GM18861 (cell line): ENCODE results near the gene IFT22.
"Not testable (repeated sequence)": the region's sequence is repeated elsewhere in the genome, so short reads cannot be mapped to it uniquely, and the experiment has no call there.

ENCODE experiments used
- ATAC-seq: cut with Tn5 transposase; IDR thresholded peaks from one replicate; pipeline ENCODE4 v1.9.1; 2021; ENCODE audit not compliant: unreplicated experiment

Gene IFT22

DNA sequence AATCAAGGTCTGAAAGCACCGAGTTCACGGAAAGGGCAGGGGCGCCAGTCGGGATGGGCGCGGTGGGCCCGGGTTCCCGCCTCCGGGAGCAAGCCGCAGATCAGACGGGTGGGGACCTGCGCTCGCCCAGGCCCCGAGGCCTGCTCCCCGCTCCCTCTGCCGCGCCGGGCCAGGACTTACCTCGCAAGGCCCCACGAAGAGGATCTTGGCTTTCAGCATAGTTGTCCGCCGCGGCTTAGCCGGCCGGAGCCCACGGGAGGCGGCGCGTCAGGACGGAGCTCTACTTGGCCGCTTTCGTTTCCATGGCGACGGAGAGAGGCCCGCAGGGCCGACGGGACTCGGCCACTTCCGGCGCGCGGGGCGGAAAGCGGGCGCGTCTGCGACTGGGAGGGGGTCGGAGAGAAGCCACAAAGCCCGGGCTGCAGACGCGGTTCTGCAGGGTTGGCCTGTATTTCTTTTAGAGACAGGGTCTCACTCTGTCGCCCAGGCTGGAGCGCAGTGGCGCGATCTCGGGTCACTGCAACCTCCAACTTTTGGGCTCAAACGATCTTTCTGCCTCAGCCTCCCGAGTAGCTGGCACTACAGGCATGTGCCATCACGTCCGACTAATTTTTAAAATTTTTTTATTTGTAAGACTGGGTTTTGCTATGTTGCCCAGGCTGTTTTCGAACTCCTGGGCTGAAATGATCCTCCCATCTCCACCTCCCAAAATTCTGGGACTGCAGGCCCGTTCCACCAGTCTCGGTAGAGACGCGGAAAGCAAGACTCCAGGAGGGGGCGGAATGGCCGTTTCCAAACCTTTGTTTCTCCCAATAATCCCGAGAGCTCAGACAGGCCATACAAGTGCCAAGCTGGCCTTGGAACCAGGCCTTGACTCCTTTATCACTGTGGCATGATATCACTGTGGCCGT is at the start of gene IFT22:
Gene IFT22 (minus strand): TSS at position 322 of the 911 bp plus-strand sequence. CDS start 103 bp downstream, at position 219.
- peak; percentile 90 for ATAC-seq

DNA sequence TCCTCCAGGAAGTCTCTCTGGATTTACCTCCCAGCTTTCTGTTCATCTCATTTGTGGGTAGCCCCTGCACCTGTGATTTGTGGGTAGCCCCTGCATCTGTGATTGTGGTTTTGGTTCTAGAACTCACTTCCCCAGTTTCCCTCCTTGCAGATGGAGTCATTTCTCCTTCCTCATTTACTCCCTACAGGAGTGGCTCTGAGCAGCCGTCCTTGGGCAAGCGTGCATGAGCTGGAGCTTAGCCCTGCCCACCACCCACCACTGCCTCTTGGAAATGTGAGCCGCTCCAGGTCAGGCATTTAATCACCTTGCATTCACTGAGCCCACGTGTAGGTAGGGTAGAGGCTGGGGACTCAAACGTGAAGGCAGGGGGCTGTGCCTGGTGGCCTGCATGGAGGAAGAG is 49.2 kb upstream of the IFT22 start:
- ATAC-seq: no peak

DNA sequence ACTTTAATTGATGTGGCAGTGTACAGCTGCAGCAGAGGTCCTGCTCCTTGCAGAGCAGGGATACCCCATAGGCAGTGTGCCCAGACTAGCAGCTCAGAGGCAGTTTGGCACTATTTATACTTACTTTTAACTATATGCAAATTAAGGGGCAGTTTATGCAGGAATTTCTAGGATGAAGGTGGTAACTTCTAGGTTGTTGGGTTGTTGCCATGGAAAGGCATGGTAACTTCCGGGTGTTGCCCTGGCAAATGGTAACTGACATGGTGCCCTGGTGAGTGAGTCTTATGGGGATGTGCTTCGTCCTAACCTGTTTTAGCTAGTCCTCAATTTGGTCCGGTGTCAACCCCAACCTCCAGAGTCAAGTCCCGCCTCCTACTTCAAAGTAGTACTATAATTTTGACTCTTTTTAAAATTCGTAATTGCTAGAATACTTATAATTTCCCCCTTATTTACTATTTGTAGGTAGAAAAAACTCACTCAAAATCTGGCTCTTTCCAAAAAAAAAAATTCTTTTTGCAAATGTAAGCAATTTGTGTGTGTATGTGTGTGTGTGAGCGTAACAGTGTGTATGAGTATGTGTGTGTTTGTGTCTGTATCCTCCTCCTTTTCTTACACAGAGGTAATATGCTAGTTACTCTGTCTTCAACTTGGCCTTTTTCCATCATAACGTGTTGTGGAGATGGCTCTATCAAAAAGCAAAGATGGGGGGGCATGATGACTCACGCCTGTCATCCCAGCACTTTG is 47.0 kb upstream of the IFT22 start:
- ATAC-seq: no peak

DNA sequence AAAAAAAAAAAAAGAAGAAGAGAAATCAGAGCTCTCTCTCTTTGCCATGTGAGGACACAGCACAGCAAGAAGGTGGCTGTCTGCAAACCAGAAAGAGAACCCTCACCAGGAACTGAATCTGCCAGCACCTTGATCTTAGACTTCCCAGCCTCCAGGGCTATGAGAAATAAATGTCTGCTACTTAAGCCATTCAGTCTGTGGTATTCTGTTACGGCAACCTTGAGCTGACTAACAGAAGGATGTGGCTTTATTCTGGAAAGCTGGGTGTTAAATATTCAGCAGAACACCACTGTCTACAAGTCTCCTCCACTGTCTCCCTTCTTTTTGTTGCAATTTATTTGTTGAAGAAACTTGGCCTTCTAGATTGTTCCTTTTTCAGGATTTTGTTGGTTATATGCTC is 46.1 kb upstream of the IFT22 start:
- no peak for ATAC-seq

DNA sequence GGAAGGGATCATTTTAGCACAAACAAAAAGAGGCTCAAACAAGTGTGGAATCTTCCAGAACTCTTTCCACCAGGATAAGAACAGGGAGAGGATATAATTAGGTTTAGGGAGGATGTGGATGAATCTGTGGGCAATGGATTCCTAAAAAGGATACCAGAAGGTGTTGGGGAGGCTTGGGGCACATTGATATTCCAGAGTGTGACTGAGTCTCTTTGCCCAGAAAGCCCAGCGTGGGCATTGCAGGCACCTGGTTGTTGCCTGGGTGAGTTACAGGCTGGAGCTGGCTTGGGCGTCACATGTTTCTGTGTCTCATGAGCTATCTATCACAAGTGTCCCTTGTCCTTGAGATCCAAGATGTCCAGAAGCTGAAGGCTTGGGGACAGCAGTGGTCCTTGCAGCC is 44.3 kb upstream of the IFT22 start:
- ATAC-seq: no peak

DNA sequence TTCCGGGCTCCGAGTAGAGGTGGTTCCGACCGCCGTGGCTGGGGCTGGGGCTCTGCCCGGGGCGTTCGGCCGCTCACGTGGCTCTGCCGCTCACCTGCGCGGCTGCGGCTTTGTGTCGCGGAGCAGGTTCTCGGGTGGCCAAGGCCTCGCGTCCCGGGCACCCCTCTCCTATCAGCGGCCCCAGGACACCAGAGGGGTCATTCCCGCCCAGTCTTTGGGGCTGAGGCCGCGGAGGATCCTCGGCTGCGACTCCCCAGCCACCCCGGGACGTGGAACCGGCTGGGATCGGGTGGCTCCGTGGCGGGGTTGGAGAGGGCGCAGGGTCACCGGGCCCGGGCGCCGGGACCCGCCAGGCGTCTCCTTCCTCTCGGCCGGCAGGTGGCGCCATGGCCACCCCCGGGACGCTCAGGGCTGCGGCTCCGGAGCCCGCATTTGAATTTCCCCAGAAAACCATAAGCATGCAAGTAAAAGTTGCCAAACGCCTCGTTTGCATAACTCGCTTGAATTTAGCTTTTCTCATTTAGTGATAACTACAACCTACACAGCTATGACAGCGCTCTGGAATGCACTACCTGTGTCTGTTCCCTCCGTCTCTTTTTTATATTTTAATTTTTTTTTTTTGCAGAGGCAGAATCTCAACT is 42.2 kb upstream of the IFT22 start:
- ATAC-seq: no peak

DNA sequence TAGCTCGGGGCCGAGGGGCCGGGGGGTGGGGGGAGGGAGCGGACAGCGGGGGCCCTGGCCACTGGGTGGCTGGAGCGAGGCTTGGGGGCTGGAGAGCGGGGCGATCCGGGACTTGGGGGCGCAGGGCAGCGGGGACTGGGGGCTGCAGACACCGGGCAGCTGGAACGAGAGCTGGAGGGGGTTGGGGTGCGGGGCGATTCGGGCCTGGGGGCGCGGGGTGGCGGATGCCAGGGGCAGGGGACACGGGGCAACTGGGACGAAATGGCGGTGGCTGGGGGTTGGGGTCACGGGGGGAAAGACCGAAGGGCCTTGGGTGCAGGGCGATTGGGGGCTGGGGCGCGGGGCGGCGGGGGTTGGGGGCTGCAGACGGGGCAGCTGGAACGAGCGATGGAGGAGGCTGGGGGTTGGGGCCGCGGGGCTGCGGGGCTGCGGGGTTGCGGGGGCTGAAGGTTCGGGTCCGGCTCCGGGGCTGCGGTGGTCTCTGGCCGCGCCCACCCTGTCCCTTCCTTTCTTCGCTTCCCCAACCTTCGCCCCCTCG is 41.7 kb upstream of the IFT22 start:
- ATAC-seq: no peak

DNA sequence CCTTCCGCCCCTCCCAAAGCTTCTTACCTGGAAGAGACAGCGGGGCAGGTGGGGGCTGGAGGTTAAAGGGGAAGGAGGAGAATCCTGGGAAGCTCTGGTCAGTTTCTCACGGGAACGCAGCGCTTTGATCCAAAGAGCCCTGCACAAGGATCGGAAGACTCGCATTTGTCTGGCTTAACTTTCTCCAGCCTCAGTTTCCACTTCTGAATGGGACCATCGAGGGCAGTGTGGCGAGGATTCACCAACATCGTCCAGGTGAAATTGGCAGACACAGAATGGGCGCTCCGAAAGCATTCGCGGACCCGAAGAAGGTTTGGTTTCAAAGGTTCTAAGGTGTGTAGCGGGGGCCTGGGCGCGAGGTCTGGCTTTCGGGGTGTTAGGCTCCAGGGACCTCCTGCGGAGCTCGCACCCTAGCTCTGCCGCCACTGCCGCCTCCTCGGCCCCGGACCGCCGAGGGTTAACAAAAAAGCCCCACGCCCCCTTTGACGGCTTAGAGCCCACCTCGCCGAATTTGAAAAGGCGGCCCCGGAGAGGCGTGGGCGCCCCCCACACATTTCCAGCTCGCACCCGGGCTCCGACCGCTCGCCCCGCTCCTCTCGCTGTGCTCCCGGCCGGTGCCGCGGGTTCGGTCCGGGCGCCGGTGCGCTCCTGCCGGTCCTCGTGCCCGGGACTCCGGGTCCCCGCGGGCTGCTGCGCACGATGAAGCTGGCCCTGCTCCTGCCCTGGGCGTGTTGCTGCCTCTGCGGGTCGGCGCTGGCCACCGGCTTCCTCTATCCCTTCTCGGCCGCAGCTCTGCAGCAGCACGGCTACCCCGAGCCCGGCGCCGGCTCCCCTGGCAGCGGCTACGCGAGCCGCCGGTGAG is 41.0 kb upstream of the IFT22 start, which contains the start of gene COL26A1:
Gene COL26A1 (plus strand): TSS at position 542 of the 862 bp plus-strand sequence. CDS start 158 bp downstream, at position 700.
- no peak for ATAC-seq

DNA sequence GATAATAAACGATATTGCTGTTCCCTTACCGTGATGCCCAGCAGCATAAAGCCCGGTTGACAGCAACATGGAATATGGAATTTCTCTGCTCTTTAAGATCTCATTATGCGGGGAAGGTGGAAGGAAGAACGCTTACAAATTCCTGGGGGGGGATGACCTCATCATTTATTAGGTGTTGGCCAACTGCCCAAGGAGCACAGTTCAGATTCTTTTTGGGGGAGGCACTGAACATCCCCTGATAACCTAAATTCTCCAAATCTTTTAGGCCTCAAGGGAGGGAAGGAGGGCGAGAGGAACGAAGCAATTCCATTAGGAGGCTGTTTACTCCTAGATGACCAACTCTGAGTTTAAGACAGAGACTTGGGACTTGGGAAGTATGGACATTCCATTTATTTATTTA is 35.8 kb upstream of the IFT22 start:
- ATAC-seq: no peak

DNA sequence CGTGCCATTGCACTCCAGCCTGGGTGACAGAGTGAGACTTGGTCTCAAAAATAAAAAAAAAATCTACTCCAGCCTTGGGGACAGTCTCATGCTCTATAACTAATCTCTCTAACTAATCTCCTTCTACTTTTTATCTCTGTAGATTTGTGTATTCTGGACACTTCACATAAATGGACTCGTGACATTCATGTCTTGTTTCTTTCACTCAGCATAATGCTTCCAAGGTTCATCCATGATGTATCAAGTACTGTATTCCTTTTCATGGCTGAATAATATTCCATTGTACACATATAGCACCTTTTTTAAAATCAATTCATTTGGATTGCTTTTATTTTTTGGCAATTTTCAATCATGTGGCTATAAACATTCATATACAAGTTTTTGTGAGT is 31.3 kb upstream of the IFT22 start:
- no peak for ATAC-seq

DNA sequence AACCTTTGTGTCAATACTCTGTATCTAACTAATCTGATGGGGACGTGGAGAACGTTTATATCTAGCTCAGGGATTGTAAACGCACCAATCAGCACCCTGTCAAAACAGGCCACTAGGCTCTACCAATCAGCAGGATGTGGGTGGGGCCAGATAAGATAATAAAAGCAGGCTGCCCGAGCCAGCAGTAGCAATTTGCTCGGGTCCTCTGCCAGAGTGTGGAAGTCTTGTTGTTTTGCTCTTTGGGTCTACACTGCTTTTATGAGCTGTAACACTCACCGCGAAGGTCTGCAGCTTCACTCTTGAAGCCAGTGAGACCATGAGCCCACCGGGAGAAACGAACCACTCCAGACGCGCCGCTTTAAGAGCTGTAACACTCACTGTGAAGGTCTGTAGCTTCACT is 27.7 kb upstream of the IFT22 start:
- ATAC-seq: not testable (repeated sequence)

DNA sequence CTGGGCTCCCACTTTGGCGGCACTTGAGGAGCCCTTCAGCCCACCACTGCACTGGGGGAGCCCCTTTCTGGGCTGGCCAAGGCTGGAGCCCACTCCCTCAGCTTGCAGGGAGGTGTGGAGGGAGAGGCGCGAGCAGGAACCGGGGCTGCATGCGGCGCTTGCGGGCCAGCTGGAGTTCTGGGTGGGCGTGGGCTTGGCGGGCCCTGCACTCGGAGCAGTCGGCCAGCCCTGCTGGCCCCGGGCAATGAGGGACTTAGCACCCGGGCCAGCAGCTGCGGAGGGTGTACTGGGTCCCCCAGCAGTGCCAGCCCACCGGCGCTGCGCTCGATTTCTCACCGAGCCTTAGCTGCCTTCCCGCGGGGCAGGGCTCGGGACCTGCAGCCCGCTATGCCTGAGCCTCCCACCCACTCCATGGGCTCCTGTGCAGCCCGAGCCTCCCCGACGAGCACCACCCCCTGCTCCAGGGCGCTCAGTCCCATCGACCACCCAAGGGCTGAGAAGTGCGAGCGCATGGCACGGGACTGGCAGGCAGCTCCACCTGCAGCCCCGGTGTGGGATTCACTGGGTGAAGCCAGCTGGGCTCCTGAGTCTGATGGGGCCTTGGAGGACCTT is 26.9 kb upstream of the IFT22 start:
- ATAC-seq: not testable (repeated sequence)

DNA sequence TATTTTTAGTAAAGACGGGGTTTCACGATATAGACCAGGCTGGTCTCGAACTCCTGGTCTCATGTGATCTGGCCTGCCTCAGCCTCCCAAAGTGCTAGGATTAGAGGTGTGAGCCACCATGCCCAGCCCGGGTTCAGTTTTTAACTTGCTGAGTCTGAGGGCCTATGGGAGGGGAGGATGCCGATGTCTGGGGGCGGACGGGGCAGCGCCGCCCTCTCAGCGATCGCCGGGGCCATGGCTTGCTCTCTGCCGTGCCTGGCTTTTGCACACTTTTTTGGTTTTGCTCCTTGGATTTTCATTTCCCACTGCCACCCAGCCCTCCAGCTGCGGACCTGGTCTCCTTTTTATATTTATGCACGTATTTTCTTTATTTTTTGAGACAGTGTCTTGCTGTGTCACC is 25.9 kb upstream of the IFT22 start:
- no peak for ATAC-seq

DNA sequence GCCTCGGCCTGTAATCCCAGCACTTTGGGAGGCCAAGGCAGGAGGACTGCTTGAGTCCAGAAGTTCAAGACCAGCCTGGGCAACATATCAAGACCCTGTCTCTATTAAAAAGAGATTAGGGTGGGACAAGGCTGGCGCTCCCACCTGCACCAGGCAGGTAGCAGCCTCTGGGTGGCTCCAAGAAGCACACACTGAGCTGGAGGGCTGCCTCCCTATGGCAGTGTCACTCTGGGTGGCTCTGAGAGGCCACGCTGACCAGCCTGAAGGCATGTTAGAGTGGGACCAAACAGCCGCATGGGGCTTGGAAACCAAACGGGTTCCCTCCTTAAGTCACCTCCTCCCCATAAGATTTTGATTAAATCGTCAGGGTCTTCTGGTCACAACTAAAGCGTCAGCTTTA is 21.3 kb upstream of the IFT22 start:
- ATAC-seq: no peak

DNA sequence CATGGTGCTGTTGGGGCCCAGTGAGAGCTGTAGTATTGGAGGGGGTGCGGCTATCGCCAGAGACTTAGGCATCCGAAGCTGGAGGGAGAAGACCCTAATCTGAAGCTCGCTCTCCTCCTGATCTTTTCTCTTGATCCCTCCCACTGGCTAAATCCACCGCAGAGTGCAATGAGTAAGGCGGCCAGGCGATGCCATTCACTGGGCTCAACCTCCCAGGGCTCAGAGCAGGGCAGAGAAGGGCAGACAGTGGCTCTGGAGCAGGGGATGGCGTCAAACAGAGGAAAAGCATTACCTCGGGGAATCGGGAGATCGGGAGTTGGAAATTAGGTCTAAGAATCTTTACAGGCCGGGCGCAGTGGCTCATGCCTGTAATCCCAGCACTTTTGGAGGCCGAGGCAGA is 18.8 kb upstream of the IFT22 start:
- ATAC-seq: no peak

DNA sequence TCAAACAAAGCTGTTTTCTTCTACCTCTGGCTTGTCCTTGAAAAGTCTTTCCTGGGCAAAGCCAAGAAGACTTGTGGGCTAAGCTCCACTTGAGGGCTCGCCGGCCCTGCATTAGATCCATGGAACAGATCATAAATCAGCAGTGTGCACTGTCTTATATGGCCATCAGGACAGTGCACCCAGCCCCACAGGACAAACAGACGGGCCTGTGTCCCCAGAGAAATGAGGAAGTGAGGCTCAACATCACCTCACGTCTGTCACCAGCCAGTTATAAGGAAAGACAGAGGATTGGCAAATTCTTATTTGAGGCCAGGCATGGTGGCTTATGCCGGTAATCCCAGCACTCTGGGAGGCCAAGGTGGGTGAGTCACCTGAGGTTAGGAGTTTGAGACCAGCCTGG is 12.3 kb upstream of the IFT22 start:
- ATAC-seq: no peak

DNA sequence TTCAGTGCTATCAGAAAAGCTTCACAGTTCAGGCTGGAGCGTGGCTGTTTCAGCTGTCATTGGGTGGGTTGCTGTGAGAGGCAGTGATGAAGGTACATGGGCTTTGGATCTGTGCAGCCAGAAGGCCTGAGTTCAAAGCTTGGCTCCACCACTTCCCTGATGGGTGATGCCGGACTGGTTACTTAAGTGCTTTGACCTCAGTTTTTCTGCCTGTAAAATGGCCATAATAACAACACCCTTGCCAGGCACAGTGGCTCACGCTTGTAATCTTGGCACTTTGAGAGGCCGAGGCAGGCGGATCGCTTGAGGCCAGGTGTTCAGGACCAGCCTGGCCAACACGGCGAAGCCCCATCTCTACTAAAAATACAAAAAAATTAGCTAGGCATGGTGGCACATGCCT is 10.4 kb upstream of the IFT22 start:
- no peak for ATAC-seq

DNA sequence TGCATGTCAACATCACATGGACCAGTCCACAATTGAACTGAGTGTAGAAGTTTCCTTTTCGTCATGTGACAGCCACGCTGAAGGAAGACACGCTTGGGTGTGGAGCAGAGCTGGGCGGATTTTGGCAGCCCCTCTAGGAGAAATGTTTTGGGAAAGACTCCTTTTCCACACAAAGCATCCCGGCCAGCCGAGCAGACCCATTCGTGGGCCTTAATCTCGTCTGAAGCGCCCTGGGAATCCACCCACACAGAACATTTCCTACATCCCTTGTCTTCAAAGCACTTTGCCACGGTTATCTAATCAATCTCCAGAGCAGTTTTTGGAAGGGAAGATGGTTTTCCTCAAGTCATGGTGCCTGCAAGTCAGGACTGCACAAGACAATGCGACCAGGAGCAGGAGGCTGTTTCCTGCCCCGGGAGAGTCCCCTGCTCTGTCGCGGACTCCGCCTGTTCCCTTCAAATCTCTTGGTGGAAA is 8.4 kb upstream of the IFT22 start:
- no peak for ATAC-seq

DNA sequence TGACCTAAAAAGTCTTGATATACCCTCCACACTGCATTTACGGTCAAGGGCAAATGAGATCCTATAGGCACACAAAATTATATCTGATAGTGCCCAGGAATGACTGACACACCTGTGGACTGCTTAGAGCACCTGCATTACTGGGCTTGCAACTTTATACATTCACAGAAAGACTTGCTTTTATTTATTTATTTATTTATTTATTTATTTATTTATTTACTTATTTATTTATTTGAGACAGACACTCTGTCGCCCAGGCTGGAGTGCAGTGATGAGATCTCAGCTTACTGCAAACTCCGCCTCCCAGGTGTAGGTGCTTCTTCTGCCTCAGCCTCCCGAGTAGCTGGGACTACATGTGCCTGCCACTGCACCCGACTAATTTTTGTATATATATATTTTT is 6.5 kb upstream of the IFT22 start:
- ATAC-seq: no peak

DNA sequence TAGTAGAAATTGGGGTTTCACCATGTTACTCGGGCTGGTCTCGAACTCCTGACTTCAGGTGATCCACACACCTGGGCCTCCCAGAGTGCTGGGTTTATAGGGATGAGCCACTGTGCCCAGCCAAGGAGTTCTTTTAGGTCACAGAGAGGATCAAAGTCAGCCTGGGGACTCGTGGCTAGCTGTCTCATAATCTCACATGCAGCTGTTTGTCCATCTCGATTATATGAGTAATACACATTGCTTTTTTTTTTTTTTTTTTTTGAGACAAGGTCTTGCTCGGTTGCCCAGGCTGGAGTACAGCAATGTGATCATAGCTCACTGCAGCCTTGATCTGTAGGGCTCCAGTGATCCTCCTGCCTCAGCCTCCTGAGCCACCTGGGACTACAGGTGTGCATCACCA is 2.2 kb downstream of the IFT22 start:
- ATAC-seq: no peak
